Measurements from ENCODE around the gene DTX3L. TPM values are rescaled to one million over a fixed set of nuclear protein-coding genes. Genes with fewer than 3 reads are reported as not detected.

DTX3L gene
- total and polyA plus RNA-seq, 4 donors, result 18.7 to 52.0 (median 30.6) TPM

DNA sequence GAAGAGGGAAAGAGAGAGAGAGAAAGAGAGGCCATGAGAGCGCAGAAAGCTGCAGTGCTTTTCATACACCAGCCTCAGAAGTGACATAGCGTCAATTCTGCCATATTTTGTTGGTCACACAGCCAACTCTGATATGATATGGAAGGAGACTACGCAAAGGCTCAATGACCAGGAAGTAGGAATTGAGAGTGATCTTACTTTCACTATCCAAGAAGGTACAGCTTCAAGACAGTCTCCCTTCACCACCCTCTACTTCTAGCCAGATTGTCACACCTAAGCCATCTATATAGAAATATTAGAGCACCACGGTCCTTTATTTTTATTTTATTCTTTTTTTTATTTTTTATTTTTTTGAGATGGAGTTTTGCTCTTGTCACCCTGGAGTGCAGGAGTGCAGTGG lies 34.4 kb downstream of the DTX3L start:
- no peak overlapping the region for H3K9ac ChIP-seq (ENCODE audit: insufficient read depth in 1 of 2, low read length in 2 of 2)
- no peaks in the 10 kb centered on the region for H3K9me3 ChIP-seq (ENCODE audit: control insufficient read depth in 4 of 4, insufficient read depth in 3 of 4, low read length in 3 of 4)
- no peaks in the 10 kb centered on the region for H3K36me3 ChIP-seq (ENCODE audit: control insufficient read depth in 4 of 4, insufficient read depth in 4 of 4, low read length in 4 of 4)
- WGBS, 2 donors, result 67 to 74% methylated on average over 4 of the region's 4 CpGs
- ATAC-seq (ENCODE audit: insufficient read depth, low FRiP score), result no peak
- no peak for DNase-seq
- H3K27me3 ChIP-seq (ENCODE audit: control insufficient read depth in 3 of 3, insufficient read depth in 3 of 3, low read length in 2 of 3), result peaks cover 0 to 8% (median 0%) of the 10 kb centered on the region in 3 donors
- TF ChIP-seq, protein P1, sequence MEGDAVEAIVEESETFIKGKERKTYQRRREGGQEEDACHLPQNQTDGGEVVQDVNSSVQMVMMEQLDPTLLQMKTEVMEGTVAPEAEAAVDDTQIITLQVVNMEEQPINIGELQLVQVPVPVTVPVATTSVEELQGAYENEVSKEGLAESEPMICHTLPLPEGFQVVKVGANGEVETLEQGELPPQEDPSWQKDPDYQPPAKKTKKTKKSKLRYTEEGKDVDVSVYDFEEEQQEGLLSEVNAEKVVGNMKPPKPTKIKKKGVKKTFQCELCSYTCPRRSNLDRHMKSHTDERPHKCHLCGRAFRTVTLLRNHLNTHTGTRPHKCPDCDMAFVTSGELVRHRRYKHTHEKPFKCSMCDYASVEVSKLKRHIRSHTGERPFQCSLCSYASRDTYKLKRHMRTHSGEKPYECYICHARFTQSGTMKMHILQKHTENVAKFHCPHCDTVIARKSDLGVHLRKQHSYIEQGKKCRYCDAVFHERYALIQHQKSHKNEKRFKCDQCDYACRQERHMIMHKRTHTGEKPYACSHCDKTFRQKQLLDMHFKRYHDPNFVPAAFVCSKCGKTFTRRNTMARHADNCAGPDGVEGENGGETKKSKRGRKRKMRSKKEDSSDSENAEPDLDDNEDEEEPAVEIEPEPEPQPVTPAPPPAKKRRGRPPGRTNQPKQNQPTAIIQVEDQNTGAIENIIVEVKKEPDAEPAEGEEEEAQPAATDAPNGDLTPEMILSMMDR (IDR thresholded peaks at IDR 0.05; ENCODE audit: control extremely low read depth, extremely low read depth), result no peak
- no peak overlapping the region for H3K4me3 ChIP-seq
- no peaks in the 10 kb centered on the region for H3K4me1 ChIP-seq (ENCODE audit: control insufficient read depth in 5 of 5, insufficient read depth in 5 of 5, low read length in 5 of 5)
- no peak overlapping the region for H3K27ac ChIP-seq (ENCODE audit: low read depth in 1 of 2, low read length in 1 of 2)

DNA sequence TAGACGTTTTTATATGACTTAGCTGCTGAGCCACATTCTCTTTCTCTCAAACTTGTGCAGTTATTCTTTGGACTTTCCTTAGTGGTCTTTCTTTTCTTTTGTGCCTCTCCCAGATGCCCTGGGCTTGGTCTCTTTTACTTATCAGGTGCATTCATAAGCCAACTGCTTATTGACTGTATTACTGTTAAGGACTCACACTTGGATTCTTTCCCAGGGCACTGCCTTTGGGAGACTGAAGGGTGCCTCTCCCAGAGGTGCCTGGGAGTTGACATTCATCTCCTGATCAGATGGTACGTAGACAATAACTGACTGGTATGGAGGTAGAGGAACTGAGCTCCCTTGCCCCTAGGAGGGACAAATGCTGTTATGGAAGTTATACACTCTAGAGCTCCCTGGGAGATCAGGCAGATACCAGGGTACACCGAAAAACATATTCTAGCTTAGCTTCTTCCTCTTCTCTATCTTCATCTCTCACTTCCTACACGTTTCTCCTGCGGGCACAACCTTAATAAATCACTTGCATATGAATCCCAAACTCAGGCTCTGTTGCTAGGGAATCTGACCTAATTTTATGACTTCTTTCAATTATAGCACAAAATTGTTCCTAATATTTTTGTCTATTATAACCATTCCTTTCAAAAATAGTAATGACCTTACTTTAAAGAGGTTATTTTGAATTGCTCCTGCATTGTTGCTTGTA lies 38.0 kb downstream of the DTX3L start:
- H3K27ac ChIP-seq (ENCODE audit: low read depth in 1 of 2, low read length in 1 of 2), result no peak overlapping the region
- no peaks in the 10 kb centered on the region for H3K4me1 ChIP-seq (ENCODE audit: control insufficient read depth in 5 of 5, insufficient read depth in 5 of 5, low read length in 5 of 5)
- H3K36me3 ChIP-seq (ENCODE audit: control insufficient read depth in 4 of 4, insufficient read depth in 4 of 4, low read length in 4 of 4), result no peaks in the 10 kb centered on the region
- H3K9me3 ChIP-seq (ENCODE audit: control insufficient read depth in 4 of 4, insufficient read depth in 3 of 4, low read length in 3 of 4), result no peaks in the 10 kb centered on the region
- H3K9ac ChIP-seq (ENCODE audit: insufficient read depth in 1 of 2, low read length in 2 of 2), result no peak overlapping the region
- no peak for DNase-seq
- H3K4me3 ChIP-seq, result no peak overlapping the region
- TF ChIP-seq, protein P1 (IDR thresholded peaks at IDR 0.05; ENCODE audit: control extremely low read depth, extremely low read depth), result no peak
- no peaks in the 10 kb centered on the region for H3K27me3 ChIP-seq (ENCODE audit: control insufficient read depth in 3 of 3, insufficient read depth in 3 of 3, low read length in 2 of 3)
- WGBS, 2 donors, result 59 to 74% methylated on average over 5 of the region's 5 CpGs
- no peak for ATAC-seq (ENCODE audit: insufficient read depth, low FRiP score)

DNA sequence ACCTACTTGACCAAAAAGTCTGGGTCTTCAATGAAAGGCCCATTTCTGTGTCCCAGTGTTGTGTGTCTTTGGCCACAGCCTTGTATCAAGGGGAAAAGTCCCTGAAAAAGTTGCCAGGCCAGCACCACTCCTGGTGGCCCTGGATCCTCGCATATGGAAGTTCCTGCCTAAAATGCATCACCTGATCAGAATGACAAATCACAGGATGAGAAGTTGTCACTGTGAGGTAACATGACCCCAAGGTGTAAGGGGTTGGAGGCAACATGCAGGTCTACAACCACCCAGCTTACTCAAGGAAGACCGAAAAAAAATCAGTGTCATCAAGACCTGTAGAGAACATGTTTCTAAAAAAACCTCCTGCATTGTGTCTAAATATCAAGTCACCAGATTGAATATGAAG lies 38.9 kb downstream of the DTX3L start:
- ATAC-seq (ENCODE audit: insufficient read depth, low FRiP score) (no peak), DNase-seq (no peak)
- Histone ChIP-seq H3K36me3 (ENCODE audit: control insufficient read depth in 4 of 4, insufficient read depth in 4 of 4, low read length in 4 of 4) (no peaks in the 10 kb centered on the region), H3K27me3 (ENCODE audit: control insufficient read depth in 3 of 3, insufficient read depth in 3 of 3, low read length in 2 of 3) (no peaks in the 10 kb centered on the region), H3K27ac (ENCODE audit: low read depth in 1 of 2, low read length in 1 of 2) (no peak overlapping the region), H3K9ac (ENCODE audit: insufficient read depth in 1 of 2, low read length in 2 of 2) (no peak overlapping the region), H3K4me1 (ENCODE audit: control insufficient read depth in 5 of 5, insufficient read depth in 5 of 5, low read length in 5 of 5) (no peaks in the 10 kb centered on the region), H3K9me3 (ENCODE audit: control insufficient read depth in 4 of 4, insufficient read depth in 3 of 4, low read length in 3 of 4) (no peaks in the 10 kb centered on the region), H3K4me3 (no peak overlapping the region)
- TF ChIP-seq, protein P1 (IDR thresholded peaks at IDR 0.05; ENCODE audit: control extremely low read depth, extremely low read depth), result no peak
- WGBS, 2 donors, result 87 to 94% methylated on average over 2 of the region's 2 CpGs

DNA sequence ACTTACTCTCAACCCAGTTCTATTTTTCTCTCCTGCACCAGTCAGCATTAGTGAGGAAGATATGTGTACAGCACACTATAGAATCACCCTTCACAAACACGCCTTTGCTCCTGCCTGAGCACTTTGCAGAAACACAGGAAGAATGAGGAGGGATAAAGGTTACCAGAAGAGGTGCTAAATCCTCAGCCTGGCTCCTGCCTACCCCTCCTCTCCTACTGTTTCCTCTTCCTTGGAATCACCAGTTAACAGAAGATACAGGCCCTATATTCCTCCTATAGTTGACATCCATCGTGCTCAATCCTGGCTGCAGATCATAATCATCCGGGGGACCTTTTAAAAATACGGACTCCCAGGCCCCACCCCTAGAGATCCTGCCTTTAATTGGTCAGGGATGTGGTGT lies 42.2 kb downstream of the DTX3L start:
- no peaks in the 10 kb centered on the region for H3K9me3 ChIP-seq (ENCODE audit: control insufficient read depth in 4 of 4, insufficient read depth in 3 of 4, low read length in 3 of 4)
- H3K27me3 ChIP-seq (ENCODE audit: control insufficient read depth in 3 of 3, insufficient read depth in 3 of 3, low read length in 2 of 3), result no peaks in the 10 kb centered on the region
- TF ChIP-seq, protein P1 (IDR thresholded peaks at IDR 0.05; ENCODE audit: control extremely low read depth, extremely low read depth), result no peak
- H3K4me3 ChIP-seq, result no peak overlapping the region
- WGBS, 2 donors, result 63 to 70% methylated on average over 4 of the region's 4 CpGs
- no peak overlapping the region for H3K27ac ChIP-seq (ENCODE audit: low read depth in 1 of 2, low read length in 1 of 2)
- no peaks in the 10 kb centered on the region for H3K4me1 ChIP-seq (ENCODE audit: control insufficient read depth in 5 of 5, insufficient read depth in 5 of 5, low read length in 5 of 5)
- ATAC-seq (ENCODE audit: insufficient read depth, low FRiP score) (no peak), DNase-seq (no peak)
- H3K36me3 ChIP-seq (ENCODE audit: control insufficient read depth in 4 of 4, insufficient read depth in 4 of 4, low read length in 4 of 4), result no peaks in the 10 kb centered on the region
- no peak overlapping the region for H3K9ac ChIP-seq (ENCODE audit: insufficient read depth in 1 of 2, low read length in 2 of 2)

All from lung (tissue), 12 donors.